HG02970 (cell line): ENCODE data around the gene RRAD.
"Not testable (repeated sequence)": the region's sequence is repeated elsewhere in the genome, so short reads cannot be mapped to it uniquely, and the experiment has no call there.

Source experiments
- ATAC-seq: cut with Tn5 transposase; IDR thresholded peaks from one replicate; pipeline ENCODE4 v1.9.1; 2021; ENCODE audit warnings: mild to moderate bottlenecking, moderate library complexity, moderate number of reproducible peaks; ENCODE audit not compliant: unreplicated experiment, low FRiP score

RRAD gene

GRCh38 chr16:66903544-66904427, 21.5 kb downstream of the RRAD start:
- ATAC-seq: no peak

GRCh38 chr16:66902648-66903543, 22.4 kb downstream of the RRAD start:
- no peak for ATAC-seq

GRCh38 chr16:66901626-66902025, 23.7 kb downstream of the RRAD start:
- no peak for ATAC-seq

GRCh38 chr16:66900721-66901441, 24.5 kb downstream of the RRAD start:
- no peak for ATAC-seq

- no peak for ATAC-seq
Measured at GRCh38 chr16:66899945-66900710, 25.2 kb downstream of the RRAD start.

GRCh38 chr16:66899310-66899944, 25.9 kb downstream of the RRAD start:
- ATAC-seq: no peak

- ATAC-seq: no peak
Measured at GRCh38 chr16:66898933-66899309, 26.4 kb downstream of the RRAD start.

- no peak for ATAC-seq
Measured at GRCh38 chr16:66898207-66898606, 27.1 kb downstream of the RRAD start.

GRCh38 chr16:66896682-66897081, 28.7 kb downstream of the RRAD start:
- ATAC-seq: not testable (repeated sequence)

- ATAC-seq: no peak
Measured at GRCh38 chr16:66895999-66896398, 29.3 kb downstream of the RRAD start.

GRCh38 chr16:66895689-66895979, 29.7 kb downstream of the RRAD start:
- ATAC-seq: no peak

- ATAC-seq: no peak
Measured at GRCh38 chr16:66894948-66895688, 30.2 kb downstream of the RRAD start.

- ATAC-seq: no peak
Measured at GRCh38 chr16:66894055-66894454, 31.3 kb downstream of the RRAD start.

- no peak for ATAC-seq
Measured at GRCh38 chr16:66891797-66892196, 33.5 kb downstream of the RRAD start.

- ATAC-seq: no peak
Measured at GRCh38 chr16:66891360-66891759, 34.0 kb downstream of the RRAD start.

- no peak for ATAC-seq
Measured at GRCh38 chr16:66890799-66891198, 34.5 kb downstream of the RRAD start.

GRCh38 chr16:66889622-66890021, 35.7 kb downstream of the RRAD start:
- no peak for ATAC-seq

- no peak for ATAC-seq
Measured at GRCh38 chr16:66888647-66889615, 36.4 kb downstream of the RRAD start.
